ENCODE measurements around the gene ABO. TPM values are rescaled to one million over a fixed set of nuclear protein-coding genes. Genes with fewer than 3 reads are reported as not detected.
"Not testable (repeated sequence)": the region's sequence is repeated elsewhere in the genome, so short reads cannot be mapped to it uniquely, and the experiment has no call there.

Gene ABO
- total RNA-seq, 1 donor from 2014 or later: 0.40 TPM

DNA sequence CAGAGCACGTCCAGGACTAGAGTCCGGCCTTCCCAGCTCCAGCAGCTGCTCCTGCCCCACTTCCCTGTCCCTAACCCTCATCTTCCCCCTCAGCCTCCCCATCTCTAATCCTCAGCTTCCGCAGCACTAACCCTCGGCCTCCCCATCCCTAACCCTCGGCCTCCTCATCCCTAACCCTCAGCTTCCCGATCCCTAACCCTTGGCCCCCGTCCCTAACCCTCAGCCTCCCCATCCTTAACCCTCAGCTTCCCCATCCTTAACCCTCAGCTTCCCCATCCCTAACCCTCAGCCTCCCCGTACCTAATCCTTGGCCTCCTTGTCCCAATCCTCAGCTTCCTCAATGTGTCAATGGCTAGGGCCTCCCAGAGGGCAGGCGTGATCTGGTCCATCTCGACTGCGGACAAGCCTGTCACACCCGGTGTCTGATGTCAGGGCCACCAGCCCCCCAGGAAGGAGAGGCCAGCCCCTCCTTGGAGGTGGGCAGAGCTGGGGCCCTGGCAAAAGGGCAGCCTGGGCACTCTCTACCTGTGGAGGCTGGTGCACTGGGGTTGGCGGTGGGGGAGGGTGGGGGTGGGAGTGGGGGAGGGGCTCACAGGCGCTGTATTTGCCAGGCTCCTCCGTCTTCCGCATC, 67.3 kb downstream of the ABO start:
- H3K27me3 Mint-ChIP-seq (ENCODE audit: low read depth): peaks cover 20% of the 10 kb centered on the region
- no peak for TF ChIP-seq CTCF (conservative IDR thresholded peaks at IDR 0.05)

DNA sequence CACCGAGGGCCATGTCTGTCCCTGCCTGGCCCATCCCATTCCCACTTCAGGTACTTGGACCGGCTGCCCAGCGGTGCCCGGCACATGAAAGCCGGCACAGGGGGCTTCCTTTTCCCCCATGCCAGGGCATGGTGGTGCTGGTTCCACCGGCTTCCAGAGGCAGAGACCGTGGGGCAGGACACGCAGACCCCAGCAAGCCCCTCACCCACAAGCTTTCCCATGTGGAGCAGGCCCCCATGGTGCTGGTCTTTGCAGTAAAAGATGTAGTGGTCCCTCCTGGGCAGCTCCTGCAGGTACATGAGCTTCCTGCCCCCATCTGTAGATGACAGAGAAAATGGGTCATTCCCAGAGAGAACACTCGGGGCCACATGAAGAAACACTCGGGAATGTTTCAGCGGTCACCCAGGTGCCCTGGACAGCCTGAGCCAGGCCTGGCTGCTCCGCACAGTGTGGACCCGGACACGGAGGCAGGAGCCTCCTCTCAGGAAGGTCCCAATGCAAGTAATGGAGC, 67.9 kb downstream of the ABO start:
- Mint-ChIP-seq H3K4me1 (no peaks in the 10 kb centered on the region), H3K4me3 (no peak overlapping the region), H3K9me3 (peaks cover 2% of the 10 kb centered on the region), H3K27ac (ENCODE audit: unreplicated experiment) (no peak overlapping the region), H3K36me3 (ENCODE audit: low read depth) (no peaks in the 10 kb centered on the region), H3K27me3 (ENCODE audit: low read depth) (peaks cover 17% of the 10 kb centered on the region)
- TF ChIP-seq CTCF (conservative IDR thresholded peaks at IDR 0.05): no peak
- DNase-seq (ENCODE audit: low read depth, low spot score): no peak

More for the DNA sequence above, 67.3 kb downstream of the ABO start:
- no peaks in the 10 kb centered on the region for H3K36me3 Mint-ChIP-seq (ENCODE audit: low read depth)
- peaks cover 2% of the 10 kb centered on the region for H3K9me3 Mint-ChIP-seq
- H3K4me1 Mint-ChIP-seq: no peaks in the 10 kb centered on the region
- no peak for DNase-seq (ENCODE audit: low read depth, low spot score)
- no peak overlapping the region for H3K27ac Mint-ChIP-seq (ENCODE audit: unreplicated experiment)
- no peak overlapping the region for H3K4me3 Mint-ChIP-seq

DNA sequence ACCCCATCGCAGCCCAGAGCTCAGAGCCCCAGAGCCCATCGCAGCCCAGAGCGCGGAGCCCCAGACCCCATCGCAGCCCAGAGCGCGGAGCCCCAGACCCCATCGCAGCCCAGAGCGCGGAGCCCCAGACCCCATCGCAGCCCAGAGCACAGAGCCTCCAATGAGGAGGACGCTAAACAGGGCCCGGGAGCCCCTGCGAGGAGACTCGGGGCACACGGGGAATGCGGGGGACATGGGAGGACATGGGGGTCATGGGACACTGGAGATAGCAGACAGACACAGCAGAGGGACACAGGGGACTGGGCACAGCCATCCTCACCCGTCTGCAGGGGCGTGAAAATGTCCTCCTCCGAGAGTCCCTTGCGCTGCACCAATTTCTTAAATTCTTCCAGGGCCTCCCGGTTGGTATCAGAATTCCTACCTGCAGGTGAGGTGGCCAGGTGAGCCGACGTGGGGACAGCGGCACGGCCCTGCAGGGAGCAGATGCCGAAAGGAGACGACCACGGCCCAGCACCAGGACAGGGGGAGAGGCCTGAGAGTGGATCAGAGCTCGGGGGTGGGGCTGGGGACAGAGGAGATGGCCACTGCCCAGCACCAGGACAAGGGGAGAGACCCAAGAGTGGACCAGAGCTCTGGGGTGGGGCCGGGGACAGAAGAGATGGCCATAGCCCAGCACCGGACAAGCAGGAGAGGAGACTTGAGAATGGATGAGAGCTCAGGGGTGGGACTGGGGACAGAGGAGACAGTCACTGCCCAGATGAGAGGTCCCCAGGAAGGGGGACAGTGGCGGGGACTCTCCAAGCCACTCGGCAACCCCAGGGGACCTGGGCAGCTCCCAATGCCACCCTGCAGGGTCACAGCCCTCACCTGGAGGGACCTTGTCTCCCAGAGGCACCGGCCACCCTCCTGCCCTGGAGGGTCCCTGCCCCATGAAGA, 68.7 kb downstream of the ABO start:
- no peak for DNase-seq (ENCODE audit: low read depth, low spot score)
- Mint-ChIP-seq H3K4me3 (no peak overlapping the region), H3K27me3 (ENCODE audit: low read depth) (peaks cover 13% of the 10 kb centered on the region), H3K27ac (ENCODE audit: unreplicated experiment) (no peak overlapping the region), H3K36me3 (ENCODE audit: low read depth) (no peaks in the 10 kb centered on the region), H3K9me3 (no peaks in the 10 kb centered on the region), H3K4me1 (no peaks in the 10 kb centered on the region)
- TF ChIP-seq CTCF (conservative IDR thresholded peaks at IDR 0.05): no peak

DNA sequence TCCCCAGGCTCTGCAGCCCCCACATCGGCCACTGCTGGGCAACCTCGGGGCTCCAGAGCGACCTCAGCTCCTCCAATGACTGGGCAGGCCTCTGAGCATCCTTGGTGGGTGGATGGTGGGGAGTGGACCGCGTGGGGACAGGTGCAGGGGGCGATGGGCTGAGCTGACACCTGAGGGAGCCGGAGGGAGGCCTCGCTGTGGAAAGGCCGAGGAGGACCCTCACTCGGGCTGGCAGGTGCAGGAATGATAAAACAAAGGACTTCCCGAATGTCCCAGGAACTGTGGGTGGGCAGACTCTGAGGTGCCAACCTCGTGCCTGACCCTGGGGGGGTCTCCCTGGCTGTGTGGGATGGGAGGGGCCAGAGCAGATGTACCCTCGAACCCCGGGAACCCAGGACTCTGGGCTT, 69.5 kb downstream of the ABO start:
- not testable (repeated sequence) for DNase-seq (ENCODE audit: low read depth, low spot score); H3K36me3 Mint-ChIP-seq (ENCODE audit: low read depth); H3K4me1 Mint-ChIP-seq; H3K4me3 Mint-ChIP-seq; H3K27ac Mint-ChIP-seq (ENCODE audit: unreplicated experiment); H3K9me3 Mint-ChIP-seq
- H3K27me3 Mint-ChIP-seq (ENCODE audit: low read depth): peaks cover 17% of the 10 kb centered on the region

Other genes with a start within 250 kb of the ABO start
- gene GTF3C5, start 244.2 kb downstream of the ABO start, total RNA-seq: 105 and 108 TPM in 2 replicates
- gene CEL, start 213.2 kb downstream of the ABO start, total RNA-seq: 3.5 and 3.6 TPM in 2 replicates
- gene RALGDS, start 154.0 kb downstream of the ABO start, total RNA-seq: 72.4 and 73.8 TPM in 2 replicates
- 12.9 and 13.8 TPM in 2 replicates for gene GBGT1, start 111.3 kb downstream of the ABO start, total RNA-seq
- not detected in 2 replicates for gene OBP2B, start 66.0 kb downstream of the ABO start, total RNA-seq
- gene SURF6, start 61.0 kb upstream of the ABO start, total RNA-seq: 22.4 and 23.9 TPM in 2 replicates
- gene MED22, start 72.9 kb upstream of the ABO start, total RNA-seq: 69.7 and 70.6 TPM in 2 replicates
- 2,746 and 2,748 TPM in 2 replicates for gene RPL7A, start 73.0 kb upstream of the ABO start, total RNA-seq
- gene SURF1, start 81.3 kb upstream of the ABO start, total RNA-seq: 32.0 and 32.1 TPM in 2 replicates
- 31.8 and 34.3 TPM in 2 replicates for gene SURF2, start 81.3 kb upstream of the ABO start, total RNA-seq
- 121 and 136 TPM in 2 replicates for gene SURF4, start 100.9 kb upstream of the ABO start, total RNA-seq
- gene STKLD1, start 101.2 kb upstream of the ABO start, total RNA-seq: 2.8 and 2.9 TPM in 2 replicates
- 34.0 and 35.4 TPM in 2 replicates for gene REXO4, start 142.8 kb upstream of the ABO start, total RNA-seq
- gene ADAMTS13, start 147.2 kb upstream of the ABO start, total RNA-seq: 5.8 and 6.0 TPM in 2 replicates
- 42.6 and 45.8 TPM in 2 replicates for gene CACFD1, start 184.8 kb upstream of the ABO start, total RNA-seq
- 29.0 and 30.9 TPM in 2 replicates for gene SLC2A6, start 203.9 kb upstream of the ABO start, total RNA-seq
- not detected in 2 replicates for gene MYMK, start 249.8 kb upstream of the ABO start, total RNA-seq

Measured in neural crest cell (in vitro differentiated cells).